Peyer's patch (tissue), 4 donors: ENCODE data around the gene U2AF1L4.

ENCODE experiments used
- CTCF ChIP-seq, 6 experiments: fragments of 450-650 bp in 4 of 6; fragments of 200-600 bp in 2 of 6; sonication (generic) in 1 of 6; IDR thresholded peaks; one replicate each; pipeline ENCODE4 v1.5.1; 2017 to 2019; ENCODE audit warnings: antibody characterized with exemption in 6 of 6, mild to moderate bottlenecking in 3 of 6, moderate library complexity in 1 of 6
- POLR2A ChIP-seq, 2 donors: fragments of 450-650 bp; IDR thresholded peaks; one replicate each; pipeline ENCODE4 v1.5.1; 2017; ENCODE audit warnings: antibody characterized with exemption in 2 of 2, mild to moderate bottlenecking in 2 of 2, moderate library complexity in 2 of 2

GRCh38 chr19:35738887-35739229, 6.4 kb downstream of the U2AF1L4 start:
- no peak for TF ChIP-seq CTCF (IDR thresholded peaks at IDR 0.05)
- TF ChIP-seq POLR2A (IDR thresholded peaks at IDR 0.05) = no peak
